Measurements from ENCODE around the gene TRPC4AP.
"Not testable (repeated sequence)": the region's sequence is repeated elsewhere in the genome, so short reads cannot be mapped to it uniquely, and the experiment has no call there.

Gene TRPC4AP

DNA sequence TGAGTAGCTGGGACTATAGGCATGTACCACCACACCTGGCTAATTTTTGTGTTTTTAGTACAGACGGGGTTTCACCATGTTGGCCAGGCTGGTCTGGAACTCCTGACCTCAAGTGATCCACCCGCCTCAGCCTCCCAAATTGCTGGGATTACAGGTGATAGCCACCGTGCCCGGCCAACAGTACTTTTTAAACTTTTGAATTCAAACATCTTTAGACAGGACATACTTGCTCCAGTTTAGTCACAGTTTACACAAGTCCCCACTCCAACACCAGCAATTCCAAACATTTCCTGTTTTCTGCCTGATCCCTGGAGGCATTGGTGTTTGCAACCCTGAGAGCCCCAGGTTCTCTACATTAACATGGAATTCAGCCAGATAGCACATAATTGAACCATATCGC is 40.0 kb downstream of the TRPC4AP start:
- DNase-seq: not testable (repeated sequence)

DNA sequence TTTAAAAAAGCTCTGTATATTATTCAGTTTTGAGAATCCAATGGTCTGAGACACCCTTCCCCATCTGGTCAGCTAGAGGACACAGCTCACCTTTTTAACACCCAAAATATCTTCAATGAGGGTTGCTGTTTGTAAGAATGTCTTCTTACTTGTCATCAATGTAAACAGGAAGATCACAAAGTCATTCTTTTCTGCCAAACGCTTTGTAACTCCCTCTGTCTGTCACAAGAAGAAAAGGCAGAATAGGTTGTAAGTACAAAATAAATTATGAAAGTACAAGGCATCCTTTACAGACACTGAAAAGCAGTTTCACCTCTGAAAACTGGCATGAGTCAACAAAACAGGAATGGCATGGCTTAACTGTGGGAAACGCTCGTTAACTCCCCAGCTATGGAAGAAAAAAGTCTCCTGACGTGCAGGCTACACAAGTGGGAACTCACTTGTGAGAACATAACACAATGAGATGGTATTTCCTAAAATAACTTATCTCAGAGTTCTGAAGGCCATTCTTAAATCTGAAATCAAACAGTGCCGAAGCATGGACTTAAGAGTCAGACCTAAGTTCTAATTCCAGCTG is 42.7 kb downstream of the TRPC4AP start:
- no peak for DNase-seq

DNA sequence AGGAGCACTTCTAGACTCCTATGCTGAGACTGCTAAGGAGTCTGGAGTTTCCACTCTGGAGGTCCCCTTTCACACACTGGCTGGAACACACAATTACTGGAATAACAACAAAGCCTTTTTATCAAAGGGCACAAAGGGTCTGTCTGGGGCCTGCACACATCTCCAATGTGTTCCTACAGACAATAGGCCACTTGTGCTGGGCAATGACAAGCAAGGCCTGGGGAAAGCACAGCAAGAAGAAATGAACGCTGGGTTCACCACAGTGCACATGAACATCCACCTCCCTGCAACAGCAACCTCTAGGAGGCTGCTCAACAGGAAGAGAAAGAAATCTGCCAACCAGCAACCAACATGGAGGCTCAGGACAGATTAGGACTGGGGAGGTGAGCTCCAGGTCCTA is 43.9 kb downstream of the TRPC4AP start:
- DNase-seq: no peak

DNA sequence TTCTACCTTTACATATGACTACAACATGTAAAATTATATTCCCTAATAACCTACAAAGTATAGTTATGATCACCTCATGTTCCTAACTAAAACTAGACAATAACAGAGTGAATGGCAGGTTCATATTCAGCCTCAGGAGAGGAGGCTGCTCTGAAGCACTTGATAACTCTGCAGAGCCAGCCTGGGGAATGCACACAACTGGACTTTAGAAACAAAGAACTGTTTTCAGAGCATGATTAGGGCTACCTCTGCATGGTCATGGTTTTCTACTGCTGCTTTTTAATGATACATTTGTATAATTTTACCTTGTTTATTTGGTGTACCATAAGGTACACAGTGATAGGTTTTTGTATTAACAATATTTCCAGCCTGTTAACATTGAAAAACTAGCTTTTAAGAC is 50.3 kb downstream of the TRPC4AP start:
- DNase-seq: no peak

DNA sequence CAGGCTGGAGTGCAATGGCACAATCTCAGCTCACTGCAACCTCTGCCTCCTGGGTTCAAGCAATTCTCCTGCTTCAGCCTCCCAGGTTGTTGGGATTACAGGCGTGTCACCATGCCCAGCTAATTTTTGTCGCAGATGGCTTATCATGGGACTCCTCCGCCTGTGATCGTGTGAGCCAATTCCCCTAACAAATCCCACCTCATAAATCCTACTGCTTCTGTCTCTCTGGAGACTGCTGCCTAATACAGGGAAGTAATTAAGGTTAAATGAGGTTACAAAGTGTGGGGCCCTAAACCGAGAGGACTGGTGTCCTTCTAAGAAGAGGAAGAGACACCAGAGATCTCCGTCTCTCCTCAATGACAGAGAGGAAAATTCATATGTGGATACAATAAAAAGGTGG is 52.0 kb downstream of the TRPC4AP start:
- no peak for DNase-seq

DNA sequence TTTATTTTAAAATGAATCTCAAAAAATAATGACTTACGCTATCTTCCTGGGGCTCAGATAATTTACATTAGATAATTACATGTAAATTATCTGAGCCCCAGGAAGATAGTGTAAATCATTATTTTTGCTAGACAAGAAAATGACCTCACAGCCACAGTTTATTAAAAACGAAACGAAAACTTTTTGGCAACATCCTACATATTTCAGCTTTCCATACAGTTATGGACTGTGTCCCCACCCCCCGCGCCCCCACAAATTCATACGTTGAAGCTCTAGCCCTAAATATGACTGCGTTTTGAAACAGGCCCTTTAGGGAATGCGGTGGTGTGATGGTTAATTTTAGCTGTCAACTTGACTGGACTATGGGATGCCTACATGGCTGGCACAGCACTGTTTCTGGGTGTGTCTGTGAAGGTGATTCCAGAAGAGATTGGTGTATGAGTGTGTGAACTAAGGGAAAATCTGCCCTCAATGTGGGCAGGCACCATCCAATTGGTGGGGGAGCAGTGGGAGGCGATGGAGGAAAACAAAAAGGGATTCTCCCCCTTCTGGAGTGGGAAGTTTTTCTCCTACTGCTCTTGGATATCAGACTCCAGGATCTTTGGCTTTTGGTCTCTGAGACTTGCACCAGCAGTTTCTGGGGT is 52.6 kb downstream of the TRPC4AP start:
- no peak for DNase-seq

DNA sequence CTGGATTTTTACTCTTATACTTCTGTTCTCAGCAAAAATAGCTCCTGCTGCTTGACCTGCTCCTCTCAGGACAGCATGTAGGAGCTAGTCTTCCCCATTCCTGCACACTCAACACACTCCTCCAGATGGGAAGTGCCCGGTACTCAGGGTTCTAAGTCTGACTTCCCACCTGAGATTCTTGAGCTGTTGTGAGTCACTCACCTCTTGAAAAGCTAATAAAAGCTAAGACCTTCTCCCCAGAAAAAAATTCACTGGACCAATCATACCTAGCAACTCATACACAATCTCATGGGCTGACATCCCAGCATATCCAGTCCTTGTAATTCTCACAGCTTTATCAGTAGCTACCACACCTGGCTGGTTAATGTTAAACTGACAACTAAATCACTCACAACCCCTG is 53.5 kb downstream of the TRPC4AP start:
- no peak for DNase-seq

DNA sequence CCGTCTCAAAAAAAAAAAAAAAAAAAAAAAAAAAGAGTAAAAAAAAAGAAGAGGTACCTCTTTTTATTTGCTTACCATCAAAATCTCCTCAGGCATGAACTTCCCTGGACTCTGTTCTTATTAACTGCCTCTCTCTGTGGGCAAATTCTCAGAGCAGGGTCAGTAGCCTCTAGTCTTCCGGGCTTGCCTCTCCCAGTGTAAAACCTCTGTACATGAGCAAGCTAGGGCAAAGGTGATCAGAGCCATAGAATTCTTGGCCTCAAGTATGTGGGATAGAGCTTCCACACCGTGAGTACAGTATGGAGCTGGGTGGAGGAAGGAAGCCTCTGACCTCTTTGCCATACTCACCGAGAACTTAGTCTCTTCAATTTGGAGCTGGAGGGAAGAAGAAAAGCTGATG is 58.5 kb downstream of the TRPC4AP start:
- no peak for DNase-seq

DNA sequence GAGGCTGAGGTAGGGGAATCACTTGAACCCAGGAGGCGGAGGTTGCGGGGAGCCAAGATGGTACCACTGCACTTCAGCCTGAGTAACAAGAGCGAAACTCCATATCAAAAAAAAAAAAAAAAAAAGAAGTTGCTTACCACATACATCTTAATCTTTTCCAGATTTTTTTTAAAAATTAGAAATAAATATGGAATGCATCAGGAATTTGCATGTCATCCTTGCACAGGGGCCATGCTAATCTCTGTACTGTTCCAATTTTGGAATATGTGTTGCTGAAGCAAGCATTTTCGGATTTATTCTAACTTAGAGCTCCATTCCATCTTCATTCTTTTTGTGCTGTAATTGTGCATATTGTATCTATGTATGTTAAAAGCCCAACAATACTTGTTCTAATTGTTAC is 62.5 kb downstream of the TRPC4AP start:
- DNase-seq: no peak

DNA sequence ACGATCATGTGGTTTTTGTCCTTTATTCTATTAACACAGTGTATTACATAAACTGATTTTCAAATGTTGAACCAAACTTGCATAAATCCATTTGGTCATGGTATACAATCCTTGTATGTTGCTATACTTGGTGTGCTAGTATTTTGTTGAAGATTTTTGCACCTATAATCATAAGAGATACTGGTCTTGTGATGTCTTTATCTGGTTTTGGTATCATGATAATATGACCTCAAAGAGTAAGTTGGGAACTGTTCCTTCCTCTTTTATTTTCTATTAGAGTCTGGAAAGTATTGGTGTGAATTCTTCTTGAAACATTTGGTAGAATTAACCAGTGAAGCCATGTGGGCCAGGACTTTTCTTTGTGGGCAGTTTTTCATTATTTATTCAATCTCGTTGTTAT is 65.3 kb downstream of the TRPC4AP start:
- no peak for DNase-seq

DNA sequence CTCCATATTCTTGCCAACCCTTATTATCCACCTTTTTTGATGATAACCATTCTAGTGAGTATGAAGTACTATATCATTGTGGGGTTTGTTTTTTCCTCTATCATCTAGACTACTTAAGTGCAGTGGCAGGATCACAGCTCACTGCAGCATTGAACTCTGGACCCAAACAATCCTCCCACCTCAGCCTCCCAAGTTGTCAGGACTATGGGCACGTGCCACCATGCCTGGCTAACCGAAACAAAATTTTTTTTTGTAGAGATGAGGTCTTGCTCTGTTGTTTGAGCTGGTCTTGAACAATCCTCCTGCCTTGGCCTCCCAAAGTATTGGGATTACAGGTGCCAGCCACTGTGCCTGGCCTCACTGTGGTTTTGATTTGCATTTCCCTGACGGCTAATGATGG is 67.5 kb downstream of the TRPC4AP start:
- DNase-seq: no peak

DNA sequence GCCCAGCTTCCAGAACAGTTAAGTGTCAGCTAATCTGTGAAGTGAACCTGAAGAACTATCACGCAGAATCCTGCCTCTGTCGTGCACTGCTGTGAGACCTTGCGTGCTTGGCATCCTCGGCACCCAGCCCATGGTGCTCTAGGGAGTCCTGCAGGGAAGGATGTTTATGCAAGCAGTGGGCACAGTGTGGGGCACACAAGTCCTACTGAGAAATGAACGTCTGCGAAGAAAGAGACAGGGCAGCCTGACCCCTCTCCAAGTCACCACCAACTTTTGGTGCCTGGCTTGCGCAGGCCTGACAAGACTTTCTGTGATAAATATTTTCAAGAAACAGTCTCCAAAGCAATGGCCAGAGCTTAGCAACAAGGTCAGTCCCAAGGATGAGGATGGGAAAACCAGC is 69.0 kb downstream of the TRPC4AP start:
- DNase-seq: no peak

DNA sequence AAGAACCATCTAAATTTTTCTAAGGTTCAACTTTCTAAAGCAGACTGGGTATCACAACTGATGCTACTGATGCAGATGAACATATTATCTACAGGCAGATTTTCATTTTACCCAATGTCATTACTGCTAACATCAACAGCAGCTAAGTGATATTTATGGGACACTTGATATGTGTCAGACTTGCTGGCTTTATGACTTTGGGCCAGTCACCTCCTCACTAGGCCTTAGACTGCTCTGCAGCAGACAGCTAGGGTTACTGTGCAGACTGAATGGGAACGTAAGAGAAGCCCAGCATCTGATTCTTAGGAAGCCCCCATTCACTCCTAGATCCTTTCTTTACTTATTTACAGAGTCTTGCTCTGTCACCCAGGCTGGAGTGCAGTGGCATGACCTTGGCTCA is 70.8 kb downstream of the TRPC4AP start:
- no peak for DNase-seq

DNA sequence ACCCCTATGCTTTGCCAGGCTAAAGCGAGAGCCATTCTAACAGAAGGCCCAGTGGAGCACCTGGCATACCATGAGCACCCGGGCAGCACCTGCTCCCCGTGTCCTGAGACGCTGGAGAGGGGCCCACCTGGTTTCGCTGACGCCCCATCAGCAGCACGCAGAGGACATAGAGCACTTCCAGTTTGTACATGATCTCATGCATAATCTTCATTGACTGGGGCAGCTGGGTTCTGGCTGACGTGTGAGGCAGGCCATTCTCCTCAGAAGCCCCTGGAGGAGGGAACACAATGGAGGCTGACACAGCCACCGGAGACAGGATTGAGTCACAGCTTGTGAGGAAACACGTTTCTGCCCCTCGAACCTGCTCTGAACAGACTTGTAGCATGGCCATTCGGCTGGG is 71.5 kb downstream of the TRPC4AP start:
- DNase-seq: no peak

DNA sequence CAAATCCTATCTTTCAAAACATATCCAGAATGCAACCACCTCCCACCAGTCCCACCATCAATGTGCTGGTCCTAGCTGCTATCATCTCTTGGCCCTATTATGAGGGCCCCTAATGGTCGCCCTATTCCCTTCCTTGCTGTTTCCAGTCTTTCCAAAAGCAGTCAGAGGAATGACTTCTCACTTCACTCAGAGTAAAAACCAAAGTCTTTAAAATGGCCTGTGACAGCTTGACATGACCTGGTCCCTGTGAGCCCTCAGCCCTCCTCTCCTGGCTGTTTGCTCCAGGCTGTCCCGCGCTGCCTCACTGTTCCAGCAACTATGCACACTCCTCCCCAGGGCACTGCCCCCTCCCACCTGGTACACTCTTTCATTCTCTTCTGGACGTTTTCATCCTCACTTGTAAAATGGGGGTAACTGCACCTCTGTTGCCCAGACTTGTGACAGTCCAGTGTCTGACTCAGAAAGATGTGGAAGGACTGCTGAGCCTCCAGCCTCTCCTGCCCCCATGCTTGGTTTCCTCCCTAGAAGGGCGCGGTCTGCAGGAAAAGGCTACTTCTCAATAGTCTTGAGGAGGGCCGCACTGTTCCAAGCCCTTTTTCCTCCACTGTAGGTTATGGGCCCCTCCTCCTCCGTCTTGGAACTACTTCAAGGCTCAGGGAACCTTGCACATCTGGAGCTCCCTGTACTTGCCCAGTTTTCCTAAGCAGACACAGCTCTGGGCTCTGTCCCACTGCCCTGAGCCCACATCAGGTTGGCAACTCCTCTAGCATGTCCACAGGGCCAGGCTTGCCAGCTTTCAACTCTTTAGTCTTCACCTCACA is 72.3 kb downstream of the TRPC4AP start:
- no peak for DNase-seq

DNA sequence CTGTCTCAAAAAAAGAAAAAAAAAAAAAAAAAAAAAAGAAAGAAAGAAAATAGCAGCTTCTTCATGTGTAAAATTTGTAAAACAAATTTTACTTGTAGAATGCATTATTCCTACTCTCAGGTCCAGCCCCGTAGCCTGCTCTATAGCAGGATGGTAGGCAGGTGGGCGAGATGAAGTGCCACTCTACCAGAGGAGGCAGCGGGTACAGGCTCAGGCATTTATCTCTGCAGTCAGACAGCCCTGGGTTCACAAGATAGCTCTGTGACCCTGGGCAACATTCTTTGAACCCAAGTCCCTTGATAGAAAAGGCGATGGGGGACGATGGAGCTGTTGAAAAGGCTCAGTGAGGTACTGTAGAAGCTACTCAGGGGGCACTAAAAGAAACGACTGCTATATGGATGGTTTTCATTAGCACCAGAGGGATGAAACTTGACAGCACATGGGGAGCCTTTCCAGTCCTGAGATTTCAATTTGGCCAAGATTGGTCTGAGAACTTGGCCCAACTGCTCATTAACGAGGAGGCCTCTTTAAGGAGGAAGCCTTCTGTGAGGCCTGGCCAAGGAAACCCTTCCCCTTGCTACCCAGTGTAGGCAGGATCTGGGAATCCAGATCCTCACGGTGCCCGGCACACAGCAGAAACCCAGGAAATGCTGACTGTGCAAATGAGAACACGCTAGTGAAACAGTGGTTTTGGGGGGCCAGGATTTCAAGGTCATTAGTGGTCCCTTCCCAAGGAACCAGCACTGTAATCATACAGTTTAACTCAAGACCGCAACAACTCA is 73.8 kb downstream of the TRPC4AP start:
- no peak for DNase-seq

DNA sequence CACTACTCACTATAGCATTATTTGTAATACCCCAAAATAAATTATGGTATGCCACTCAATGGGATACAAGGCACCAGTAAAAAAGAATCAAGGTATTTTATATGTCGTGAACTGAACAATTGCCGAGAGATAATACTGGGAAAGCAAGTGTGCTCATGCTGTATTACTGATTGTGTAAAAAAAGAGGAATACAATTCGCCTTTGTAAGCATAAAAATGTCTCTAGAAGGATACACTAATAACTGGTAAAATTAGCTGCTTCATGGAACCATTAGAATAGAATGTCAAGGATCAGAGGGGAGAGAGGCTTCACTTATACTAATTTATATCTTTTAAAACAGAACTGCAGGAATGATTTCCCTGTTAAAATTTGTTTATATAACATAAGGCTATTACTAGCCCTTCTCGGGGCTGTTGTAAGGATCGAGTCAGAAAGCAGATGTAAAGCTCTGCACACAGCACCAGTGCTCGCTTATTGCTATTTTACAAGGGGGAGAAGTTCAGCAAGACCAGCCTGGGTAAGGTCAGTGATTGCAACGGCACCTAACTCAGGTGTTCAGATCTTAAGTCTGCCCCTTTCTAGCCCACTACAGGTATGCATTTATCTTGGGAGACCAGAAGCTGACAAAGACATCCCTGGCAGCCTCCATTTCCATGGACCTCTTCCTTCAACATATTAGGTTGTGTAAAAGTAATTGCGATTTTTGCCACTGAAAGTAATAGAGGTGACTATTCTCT is 75.3 kb downstream of the TRPC4AP start:
- no peak for DNase-seq

DNA sequence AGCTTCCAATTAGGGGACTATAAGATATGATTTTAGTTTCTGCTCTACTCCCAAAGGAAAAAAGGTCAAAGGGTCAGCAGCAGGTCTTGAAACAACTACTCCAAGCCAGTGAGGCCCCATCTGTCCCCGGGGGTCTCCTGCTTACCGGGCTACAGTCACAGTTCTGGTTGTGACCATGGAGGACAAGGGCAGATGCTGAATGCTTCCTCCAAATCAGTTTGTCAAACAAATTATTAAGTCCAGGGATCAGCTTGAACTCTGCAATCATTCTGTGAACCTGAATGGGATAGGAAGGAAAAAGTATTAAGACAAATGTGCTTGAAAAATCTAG is 76.8 kb downstream of the TRPC4AP start:
- DNase-seq: no peak

DNA sequence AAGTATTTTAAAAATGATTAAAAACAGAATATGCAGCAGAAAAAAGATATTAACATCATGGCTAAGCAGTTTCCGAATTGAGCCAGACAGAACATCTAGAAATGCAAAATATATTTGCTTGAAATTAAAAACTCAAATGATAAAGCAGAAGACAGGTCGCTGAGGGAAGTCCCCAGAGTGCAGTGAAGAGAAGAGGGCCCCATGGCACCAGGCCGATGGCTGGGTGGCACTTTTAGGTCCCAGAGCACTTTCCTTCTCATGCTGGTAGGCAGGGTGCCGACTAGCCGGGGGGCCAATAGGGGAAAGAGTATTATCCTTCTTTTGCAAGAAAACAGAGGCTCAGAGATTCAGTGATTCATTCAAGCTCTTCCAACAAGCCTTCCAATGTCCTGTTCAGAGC is 78.1 kb downstream of the TRPC4AP start:
- no peak for DNase-seq

DNA sequence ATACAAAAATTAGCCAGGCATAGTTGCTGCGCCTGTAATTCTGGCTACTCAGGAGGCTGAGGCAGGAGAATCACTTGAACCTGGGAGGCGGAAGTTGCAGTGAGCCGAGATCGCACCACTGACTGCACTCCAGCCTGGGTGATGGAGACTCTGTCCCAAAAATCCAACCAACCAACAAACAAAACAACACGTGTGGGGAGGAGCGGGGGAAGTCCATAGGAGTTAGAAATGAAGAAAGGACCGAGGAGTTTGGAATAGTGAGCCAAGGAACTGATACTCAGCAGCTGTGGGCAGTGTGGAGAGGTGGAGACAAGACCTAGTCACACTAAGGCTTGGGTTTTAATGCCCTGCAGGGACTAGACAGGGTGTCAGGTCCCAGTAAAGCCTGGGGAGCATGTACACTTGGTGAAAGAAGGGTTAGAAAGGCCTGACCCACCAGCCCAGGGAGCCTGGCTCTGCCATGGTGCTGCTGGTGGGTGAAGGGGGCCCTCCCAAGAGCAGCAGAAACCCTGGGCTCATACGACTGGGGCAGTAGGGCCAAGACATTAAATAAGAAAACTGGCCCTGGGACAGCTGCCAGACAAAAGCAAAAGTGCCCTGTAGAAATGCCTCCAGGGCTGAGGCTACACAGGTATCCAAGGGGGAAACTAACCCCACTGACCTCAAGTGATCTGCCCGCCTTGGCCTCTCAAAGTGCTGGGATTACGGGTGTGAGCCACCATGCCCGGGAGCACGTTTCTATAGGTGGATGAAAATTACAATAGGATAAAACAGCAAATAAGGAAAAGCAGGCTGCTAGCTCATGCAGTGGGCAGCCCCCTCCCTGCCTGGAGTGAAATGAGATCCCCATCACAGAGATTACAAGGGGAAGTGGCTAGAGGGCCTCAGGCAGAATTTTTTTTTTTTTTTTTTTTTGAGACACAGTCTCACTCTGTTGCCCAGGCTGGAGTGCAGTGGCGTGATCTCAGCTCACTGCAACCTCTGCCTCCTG is 78.9 kb downstream of the TRPC4AP start:
- DNase-seq: no peak

DNA sequence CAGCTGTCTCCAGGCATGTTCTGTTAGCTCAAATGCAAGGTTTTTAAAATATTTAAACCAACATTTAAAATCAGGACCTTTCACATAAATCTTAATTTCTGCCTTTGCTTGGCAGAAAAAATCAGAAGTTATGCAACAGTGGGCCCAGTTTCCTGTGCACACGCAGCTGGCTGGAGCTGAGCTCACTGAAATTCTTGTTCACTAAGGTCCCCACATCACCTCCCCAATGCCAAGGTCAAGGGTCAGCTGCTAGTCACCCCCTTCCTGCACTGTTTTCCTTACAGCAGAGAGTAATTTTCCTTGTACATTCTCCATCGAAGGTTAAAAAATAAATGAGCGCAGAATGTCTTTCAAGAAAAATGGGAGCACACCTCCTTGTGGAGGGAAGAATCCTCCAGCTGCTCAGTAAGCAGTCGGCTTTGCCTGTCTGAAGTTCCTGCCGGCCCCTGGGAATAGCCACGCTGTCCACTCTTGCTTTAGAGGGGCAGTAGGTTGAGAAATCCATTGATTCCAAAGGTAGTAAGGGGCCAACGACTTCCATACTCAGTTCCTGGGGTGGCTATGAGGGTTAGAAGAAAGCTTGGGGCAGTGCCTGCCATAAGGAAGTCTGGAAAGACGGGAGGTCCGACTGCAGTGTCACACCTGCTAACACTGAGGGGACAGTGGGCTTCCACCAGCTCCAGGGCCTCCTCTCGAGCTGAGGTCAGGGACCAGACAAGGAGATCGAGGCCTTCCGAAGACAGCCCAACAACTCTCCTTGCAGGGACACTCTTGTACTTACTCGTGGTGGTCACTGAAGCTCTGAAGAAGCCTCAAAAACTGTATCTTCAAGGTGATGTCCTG is 80.2 kb downstream of the TRPC4AP start:
- no peak for DNase-seq

All from activated naive CD4-positive, alpha-beta T cell treated with Interleukin-2 at 50 U/mL for 16 hours (primary cell).